NB4 (cell line): ENCODE results near the gene AMBRA1.

Source experiments
- MYC ChIP-seq: IDR thresholded peaks from 2 replicates; pipeline ENCODE4 v1.6.1; 2011; ENCODE audit warnings: low read depth, low read length
- POLR2A ChIP-seq: IDR thresholded peaks from 2 replicates; pipeline ENCODE4 v1.6.1; 2011; ENCODE audit warnings: mild to moderate bottlenecking; ENCODE audit not compliant: insufficient read length; ENCODE audit errors: extremely low read depth
- TF ChIP-seq, protein P1 (sequence below): IDR thresholded peaks from one replicate; pipeline ENCODE4 v1.5.1; 2012; ENCODE audit warnings: low read depth, low read length

GRCh38 chr11:46642627-46643335, 49.0 kb upstream of the AMBRA1 start:
- TF ChIP-seq, protein P1, sequence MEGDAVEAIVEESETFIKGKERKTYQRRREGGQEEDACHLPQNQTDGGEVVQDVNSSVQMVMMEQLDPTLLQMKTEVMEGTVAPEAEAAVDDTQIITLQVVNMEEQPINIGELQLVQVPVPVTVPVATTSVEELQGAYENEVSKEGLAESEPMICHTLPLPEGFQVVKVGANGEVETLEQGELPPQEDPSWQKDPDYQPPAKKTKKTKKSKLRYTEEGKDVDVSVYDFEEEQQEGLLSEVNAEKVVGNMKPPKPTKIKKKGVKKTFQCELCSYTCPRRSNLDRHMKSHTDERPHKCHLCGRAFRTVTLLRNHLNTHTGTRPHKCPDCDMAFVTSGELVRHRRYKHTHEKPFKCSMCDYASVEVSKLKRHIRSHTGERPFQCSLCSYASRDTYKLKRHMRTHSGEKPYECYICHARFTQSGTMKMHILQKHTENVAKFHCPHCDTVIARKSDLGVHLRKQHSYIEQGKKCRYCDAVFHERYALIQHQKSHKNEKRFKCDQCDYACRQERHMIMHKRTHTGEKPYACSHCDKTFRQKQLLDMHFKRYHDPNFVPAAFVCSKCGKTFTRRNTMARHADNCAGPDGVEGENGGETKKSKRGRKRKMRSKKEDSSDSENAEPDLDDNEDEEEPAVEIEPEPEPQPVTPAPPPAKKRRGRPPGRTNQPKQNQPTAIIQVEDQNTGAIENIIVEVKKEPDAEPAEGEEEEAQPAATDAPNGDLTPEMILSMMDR, result no peak
- no peak for TF ChIP-seq POLR2A
- no peak for TF ChIP-seq MYC
